Neutrophil (primary cell): ENCODE measurements around the gene DLEU7.
A peak's percentile ranks its signal among the peaks of the same experiment; 100 is the strongest.

Source experiments
- H3K27ac ChIP-seq: fragments of 200-600 bp; sonication (generic); 2 replicates; pipeline ENCODE4 v1.5.1; 2016; ENCODE audit warnings: mild to moderate bottlenecking, moderate library complexity
- H3K27me3 ChIP-seq: fragments of 200-600 bp; sonication (generic); 2 replicates; pipeline ENCODE4 v1.6.0; 2016; ENCODE audit warnings: mild to moderate bottlenecking
- H3K36me3 ChIP-seq: fragments of 200-600 bp; sonication (generic); 2 replicates; pipeline ENCODE4 v1.5.1; 2017
- H3K4me1 ChIP-seq, 2 experiments: fragments of 200-600 bp in 1 of 2; sonication (generic) in 1 of 2; 1 replicate in 1 of 2; 2 replicates in 1 of 2; pipeline versions ENCODE4 v1.5.1 to v1.6.1; 2013 to 2016; ENCODE audit warnings: low read depth in 1 of 2, low read length in 1 of 2, mild to moderate bottlenecking in 1 of 2, moderate library complexity in 1 of 2; ENCODE audit not compliant: control insufficient read depth in 1 of 2, insufficient read depth in 1 of 2
- H3K4me3 ChIP-seq, 2 experiments: fragments of 200-600 bp in 1 of 2; sonication (generic) in 1 of 2; 1 replicate in 1 of 2; 2 replicates in 1 of 2; pipeline ENCODE4 v1.5.1; 2013 to 2016; ENCODE audit warnings: low read depth in 1 of 2, low read length in 1 of 2, mild to moderate bottlenecking in 1 of 2, moderate library complexity in 1 of 2
- H3K9me3 ChIP-seq: fragments of 200-600 bp; sonication (generic); 2 replicates; pipeline ENCODE4 v1.5.1; 2016
- CTCF ChIP-seq: fragments of 200-600 bp; sonication (generic); IDR thresholded peaks from 2 replicates; pipeline ENCODE4 v1.5.1; 2016; ENCODE audit warnings: antibody characterized with exemption

The DLEU7 gene

GRCh38 chr13:50829226-50829625 is 14.3 kb downstream of the DLEU7 start:
- no peaks in the 10 kb centered on the region for H3K4me1 ChIP-seq
- H3K9me3 ChIP-seq: no peaks in the 10 kb centered on the region
- H3K36me3 ChIP-seq: no peaks in the 10 kb centered on the region
- no peak for TF ChIP-seq CTCF
- H3K4me3 ChIP-seq: no peak overlapping the region
- no peaks in the 10 kb centered on the region for H3K27me3 ChIP-seq
- no peak overlapping the region for H3K27ac ChIP-seq

GRCh38 chr13:50826035-50826434 is 17.5 kb downstream of the DLEU7 start:
- Histone ChIP-seq H3K9me3 (no peaks in the 10 kb centered on the region), H3K27me3 (no peaks in the 10 kb centered on the region), H3K4me3 (no peak overlapping the region), H3K4me1 (no peaks in the 10 kb centered on the region), H3K27ac (no peak overlapping the region), H3K36me3 (no peaks in the 10 kb centered on the region)
- TF ChIP-seq CTCF: no peak

- H3K27me3 ChIP-seq: no peaks in the 10 kb centered on the region
- no peak overlapping the region for H3K4me3 ChIP-seq
- no peaks in the 10 kb centered on the region for H3K36me3 ChIP-seq
- TF ChIP-seq CTCF: no peak
- no peaks in the 10 kb centered on the region for H3K9me3 ChIP-seq
- peaks cover 4 to 9% of the 10 kb centered on the region in 2 experiments for H3K4me1 ChIP-seq
- no peak overlapping the region for H3K27ac ChIP-seq
Measured at GRCh38 chr13:50812242-50812641, 31.2 kb downstream of the DLEU7 start.

- no peak for TF ChIP-seq CTCF
- Histone ChIP-seq H3K9me3 (no peaks in the 10 kb centered on the region), H3K4me1 (peaks cover 4 to 9% of the 10 kb centered on the region in 2 experiments), H3K36me3 (no peaks in the 10 kb centered on the region), H3K27ac (peak overlapping the region; percentile 30), H3K4me3 (no peak overlapping the region), H3K27me3 (no peaks in the 10 kb centered on the region)
Measured at GRCh38 chr13:50810998-50811397, 32.5 kb downstream of the DLEU7 start.

GRCh38 chr13:50810468-50810867 is 33.0 kb downstream of the DLEU7 start:
- H3K27me3 ChIP-seq: no peaks in the 10 kb centered on the region
- H3K9me3 ChIP-seq: no peaks in the 10 kb centered on the region
- no peak overlapping the region for H3K27ac ChIP-seq
- H3K4me3 ChIP-seq: no peak overlapping the region
- H3K36me3 ChIP-seq: no peaks in the 10 kb centered on the region
- no peak for TF ChIP-seq CTCF
- peaks cover 4 to 9% of the 10 kb centered on the region in 2 experiments for H3K4me1 ChIP-seq
